ENCODE results near the gene CCDC9B.

- TF ChIP-seq CTCF (IDR thresholded peaks at IDR 0.05) (no peak), POLR2A (IDR thresholded peaks at IDR 0.05) (no peak)
These were observed 29.7 kb downstream of the CCDC9B start for GRCh38 chr15:40310993-40311392.
